Gastrocnemius medialis (tissue), 4 donors: Measurements from ENCODE around the gene NFATC2IP. TPM values are rescaled to one million over a fixed set of nuclear protein-coding genes. Genes with fewer than 3 reads are reported as not detected.
A peak's percentile ranks its signal among the peaks of the same experiment; 100 is the strongest.
"Not testable (repeated sequence)": the region's sequence is repeated elsewhere in the genome, so short reads cannot be mapped to it uniquely, and the experiment has no call there.

Source experiments
- ATAC-seq, 2 donors: fragments of 150-250 bp; one replicate each; pipeline ENCODE4 v1.9.1; 2016
- DNase-seq, 2 donors: peaks; one replicate each; pipeline ENCODE4 v3.0.0-alpha.2; 2019
- H3K27ac ChIP-seq, 4 donors: fragments of 200-600 bp; sonication (generic); 1 replicate in 1 of 4; 2 replicates in 3 of 4; pipeline ENCODE4 v1.5.1; 2016 to 2018; ENCODE audit warnings: mild to moderate bottlenecking in 2 of 4, moderate library complexity in 1 of 4
- H3K27me3 ChIP-seq, 3 donors: fragments of 200-600 bp; sonication (generic) in 2 of 3; 1 replicate in 1 of 3; 2 replicates in 2 of 3; pipeline versions ENCODE4 v1.5.1 to v1.6.0; 2016 to 2019; ENCODE audit warnings: mild to moderate bottlenecking in 1 of 3, moderate library complexity in 1 of 3
- H3K36me3 ChIP-seq, 2 donors: fragments of 200-600 bp; sonication (generic) in 1 of 2; one replicate each; pipeline ENCODE4 v1.5.1; 2017 to 2018
- H3K4me1 ChIP-seq, 2 donors: fragments of 200-600 bp; sonication (generic) in 1 of 2; one replicate each; pipeline ENCODE4 v1.5.1; 2016 to 2017; ENCODE audit warnings: mild to moderate bottlenecking in 2 of 2
- H3K4me3 ChIP-seq, 4 donors: fragments of 200-600 bp; sonication (generic) in 3 of 4; 1 replicate in 1 of 4; 2 replicates in 3 of 4; pipeline ENCODE4 v1.5.1; 2016 to 2019; ENCODE audit warnings: mild to moderate bottlenecking in 2 of 4
- H3K9me3 ChIP-seq, 3 donors: fragments of 200-600 bp; sonication (generic) in 2 of 3; 1 replicate in 1 of 3; 2 replicates in 2 of 3; pipeline ENCODE4 v1.5.1; 2016 to 2019
- CTCF ChIP-seq, 5 experiments: fragments of 450-650 bp in 3 of 5; fragments of 200-600 bp in 2 of 5; sonication (generic) in 2 of 5; IDR thresholded peaks in 4 of 5; conservative IDR thresholded peaks in 1 of 5; 1 replicate in 4 of 5; 2 replicates in 1 of 5; pipeline ENCODE4 v1.5.1; 2016 to 2019; ENCODE audit warnings: antibody characterized with exemption in 5 of 5, mild to moderate bottlenecking in 3 of 5, moderate library complexity in 3 of 5
- POLR2A ChIP-seq, 2 donors: fragments of 450-650 bp; IDR thresholded peaks; one replicate each; pipeline ENCODE4 v1.6.1; 2017; ENCODE audit warnings: antibody characterized with exemption in 2 of 2, mild to moderate bottlenecking in 2 of 2, moderate library complexity in 2 of 2
- in situ Hi-C, 4 donors: fragments of 200-750 bp; cut with MboI; loops; one replicate each; pipeline versions ENCODE4 v1.15.0 to v1.8.0; 2017; ENCODE audit warnings: low sequenced_read_pairs in 4 of 4
- intact Hi-C: fragments of 100-400 bp; cut with DNase I; formaldehyde crosslinking; loops from one replicate; pipeline ENCODE4 v1.15.1; 2023; ENCODE audit warnings: low total_unique reads
- total RNA-seq, 4 donors: library from RNA; depleted of rRNA; stranded (reverse); fragments of >200 nt; gene quantifications; one replicate each; pipeline versions ENCODE4 v1.1.0 to v1.2.3, GENCODE V29; 2016

NFATC2IP gene
- total RNA-seq, 4 donors from 2014 or later = 10.3 to 18.5 (median 14.2) TPM

- Histone ChIP-seq H3K4me1 (peaks cover 9% of the 10 kb centered on the region in 2 donors), H3K27me3 (no peaks in the 10 kb centered on the region), H3K4me3 (peak within 1 kb of the TSS; percentile 67 to 99 (median 86)), H3K27ac (peak within 1 kb of the TSS; percentile 83 to 99 (median 94)), H3K9me3 (no peaks in the 10 kb centered on the region), H3K36me3 (no peaks in the 10 kb centered on the region)
- in situ Hi-C loops (no loop called here), intact Hi-C loops (loop anchor here (1.0 to 2.0 kb wide), 4 partner anchors 25 to 102 kb away; partner anchors contain the start of genes ATXN2L, NFATC2IP and TUFM)
- DNase-seq = peak; percentile 77 to 89
- ATAC-seq = peak; percentile 91 to 96
- TF ChIP-seq CTCF (IDR thresholded peaks at IDR 0.05 in 4 of 5, conservative IDR thresholded peaks at IDR 0.05 in 1 of 5) (no peak), POLR2A (IDR thresholded peaks at IDR 0.05) (peak; percentile 63 to 69)
Observed at GRCh38 chr16:28924762-28925385, 25.9 kb upstream of the NFATC2IP start, which contains the start of gene RABEP2. RABEP2 (minus strand) TSS chr16:28925238; CDS start chr16:28925163, 75 bp downstream.

GRCh38 chr16:28925386-28926228, 25.1 kb upstream of the NFATC2IP start:
- peak; percentile 32 to 66 for DNase-seq
- Histone ChIP-seq H3K4me1 (peaks cover 9% of the 10 kb centered on the region in 2 donors), H3K9me3 (no peaks in the 10 kb centered on the region), H3K36me3 (no peaks in the 10 kb centered on the region), H3K27me3 (no peaks in the 10 kb centered on the region), H3K4me3 (peak overlapping the region; percentile 67 to 99 (median 86)), H3K27ac (peak overlapping the region; percentile 83 to 99 (median 94))
- ATAC-seq = peak in 1 of 2 donors; percentile 55
- intact Hi-C loops (loop anchor here (1.0 to 2.0 kb wide), 4 partner anchors 25 to 103 kb away; partner anchors contain the start of genes ATXN2L, NFATC2IP and TUFM), in situ Hi-C loops (no loop called here)
- TF ChIP-seq CTCF (IDR thresholded peaks at IDR 0.05 in 4 of 5, conservative IDR thresholded peaks at IDR 0.05 in 1 of 5) (peak in 1 of 5 experiments; percentile 16), POLR2A (IDR thresholded peaks at IDR 0.05) (peak; percentile 7 to 43)

- ATAC-seq, H3K9me3 ChIP-seq, in situ Hi-C loops, H3K4me1 ChIP-seq, DNase-seq, H3K36me3 ChIP-seq, intact Hi-C loops, H3K27me3 ChIP-seq: not testable (repeated sequence)
- Histone ChIP-seq H3K27ac (peak overlapping the region; percentile 83 to 99 (median 94)), H3K4me3 (peak overlapping the region; percentile 67 to 99 (median 86))
Observed at GRCh38 chr16:28926284-28926683, 24.5 kb upstream of the NFATC2IP start.

- H3K9me3 ChIP-seq = no peaks in the 10 kb centered on the region
- in situ Hi-C loops (no loop called here), intact Hi-C loops (no loop called here)
- H3K4me3 ChIP-seq = no peak overlapping the region
- DNase-seq = no peak
- TF ChIP-seq CTCF (IDR thresholded peaks at IDR 0.05 in 4 of 5, conservative IDR thresholded peaks at IDR 0.05 in 1 of 5) = no peak
- TF ChIP-seq POLR2A (IDR thresholded peaks at IDR 0.05) = no peak
- ATAC-seq = no peak
- H3K27ac ChIP-seq = no peak overlapping the region
- no peaks in the 10 kb centered on the region for H3K36me3 ChIP-seq
- no peaks in the 10 kb centered on the region for H3K27me3 ChIP-seq
- peaks cover 9% of the 10 kb centered on the region in 2 donors for H3K4me1 ChIP-seq
Observed at GRCh38 chr16:28927815-28928214, 22.9 kb upstream of the NFATC2IP start.

GRCh38 chr16:28930203-28930602, 20.5 kb upstream of the NFATC2IP start:
- DNase-seq (no peak), ATAC-seq (no peak)
- intact Hi-C loops (no loop called here), in situ Hi-C loops (no loop called here)
- H3K27me3 ChIP-seq = no peaks in the 10 kb centered on the region
- no peak overlapping the region for H3K27ac ChIP-seq
- H3K36me3 ChIP-seq = no peaks in the 10 kb centered on the region
- H3K9me3 ChIP-seq = no peaks in the 10 kb centered on the region
- H3K4me3 ChIP-seq = no peak overlapping the region
- TF ChIP-seq CTCF (IDR thresholded peaks at IDR 0.05 in 4 of 5, conservative IDR thresholded peaks at IDR 0.05 in 1 of 5) (no peak), POLR2A (IDR thresholded peaks at IDR 0.05) (no peak)
- H3K4me1 ChIP-seq = peaks cover 4 to 5% of the 10 kb centered on the region in 2 donors
